ENCODE data around the gene MAMLD1. TPM values are rescaled to one million over a fixed set of nuclear protein-coding genes. Genes with fewer than 3 reads are reported as not detected.

MAMLD1 gene
- total RNA-seq, 1 donor from 2014 or later, result 4.5 TPM

- no peak overlapping the region for H3K27ac Mint-ChIP-seq (ENCODE audit: unreplicated experiment)
- no peaks in the 10 kb centered on the region for H3K27me3 Mint-ChIP-seq (ENCODE audit: low read depth)
- H3K4me1 Mint-ChIP-seq, result peaks cover 16% of the 10 kb centered on the region
- H3K4me3 Mint-ChIP-seq, result no peak overlapping the region
- DNase-seq (ENCODE audit: low read depth, low spot score), result no peak
- H3K36me3 Mint-ChIP-seq (ENCODE audit: low read depth), result no peaks in the 10 kb centered on the region
- peaks cover 2% of the 10 kb centered on the region for H3K9me3 Mint-ChIP-seq
- TF ChIP-seq CTCF (conservative IDR thresholded peaks at IDR 0.05), result no peak
Observed at GRCh38 chrX:150544835-150545770, 182.0 kb downstream of the MAMLD1 start.

GRCh38 chrX:150546711-150547153 is 183.6 kb downstream of the MAMLD1 start:
- Mint-ChIP-seq H3K27ac (ENCODE audit: unreplicated experiment) (no peak overlapping the region), H3K4me3 (no peak overlapping the region), H3K9me3 (no peaks in the 10 kb centered on the region), H3K27me3 (ENCODE audit: low read depth) (no peaks in the 10 kb centered on the region), H3K36me3 (ENCODE audit: low read depth) (no peaks in the 10 kb centered on the region), H3K4me1 (peaks cover 16% of the 10 kb centered on the region)
- TF ChIP-seq CTCF (conservative IDR thresholded peaks at IDR 0.05), result no peak
- DNase-seq (ENCODE audit: low read depth, low spot score), result no peak

- Mint-ChIP-seq H3K27ac (ENCODE audit: unreplicated experiment) (no peak overlapping the region), H3K4me3 (no peak overlapping the region), H3K36me3 (ENCODE audit: low read depth) (no peaks in the 10 kb centered on the region), H3K9me3 (no peaks in the 10 kb centered on the region), H3K27me3 (ENCODE audit: low read depth) (no peaks in the 10 kb centered on the region), H3K4me1 (peaks cover 16% of the 10 kb centered on the region)
- TF ChIP-seq CTCF (conservative IDR thresholded peaks at IDR 0.05), result no peak
- peak; percentile 33 for DNase-seq (ENCODE audit: low read depth, low spot score)
Observed at GRCh38 chrX:150547375-150548115, 184.4 kb downstream of the MAMLD1 start.

GRCh38 chrX:150548251-150548650 is 185.1 kb downstream of the MAMLD1 start:
- Mint-ChIP-seq H3K4me3 (no peak overlapping the region), H3K27ac (ENCODE audit: unreplicated experiment) (no peak overlapping the region), H3K9me3 (no peaks in the 10 kb centered on the region), H3K4me1 (peaks cover 16% of the 10 kb centered on the region), H3K36me3 (ENCODE audit: low read depth) (no peaks in the 10 kb centered on the region), H3K27me3 (ENCODE audit: low read depth) (no peaks in the 10 kb centered on the region)
- no peak for TF ChIP-seq CTCF (conservative IDR thresholded peaks at IDR 0.05)
- no peak for DNase-seq (ENCODE audit: low read depth, low spot score)

- no peak for TF ChIP-seq CTCF (conservative IDR thresholded peaks at IDR 0.05)
- H3K4me3 Mint-ChIP-seq, result no peak overlapping the region
- H3K27ac Mint-ChIP-seq (ENCODE audit: unreplicated experiment), result no peak overlapping the region
- H3K27me3 Mint-ChIP-seq (ENCODE audit: low read depth), result no peaks in the 10 kb centered on the region
- no peak for DNase-seq (ENCODE audit: low read depth, low spot score)
- H3K4me1 Mint-ChIP-seq, result peaks cover 16% of the 10 kb centered on the region
- peaks cover 2% of the 10 kb centered on the region for H3K36me3 Mint-ChIP-seq (ENCODE audit: low read depth)
- peaks cover 3% of the 10 kb centered on the region for H3K9me3 Mint-ChIP-seq
Observed at GRCh38 chrX:150548684-150549083, 185.6 kb downstream of the MAMLD1 start.

Data from neural crest cell (in vitro differentiated cells).